HepG2 (cell line): ENCODE measurements around the gene SERPINA3. TPM values are rescaled to one million over a fixed set of nuclear protein-coding genes. Genes with fewer than 3 reads are reported as not detected.

Experiments
- ATF7-NPFF ChIP-seq: sonication (generic); formaldehyde crosslinking; IDR thresholded peaks from 2 replicates; pipeline ENCODE4 v1.8.1; 2023; ENCODE audit warnings: mild to moderate bottlenecking, low read depth, missing genetic modification reagents, moderate library complexity
- CHD4 ChIP-seq: fragments of 200-600 bp; sonication (generic); IDR thresholded peaks from 2 replicates; pipeline ENCODE4 v1.7.0; 2017; ENCODE audit warnings: mild to moderate bottlenecking, low read length, borderline replicate concordance
- FOSL2 ChIP-seq: sonication (generic); formaldehyde crosslinking; IDR thresholded peaks from 2 replicates; pipeline ENCODE4 v1.4.0; 2020; ENCODE audit warnings: missing genetic modification reagents
- FOXA1 ChIP-seq, 2 experiments: fragments of 450-650 bp in 1 of 2; sonication (generic) in 1 of 2; formaldehyde crosslinking in 1 of 2; IDR thresholded peaks; 2 replicates each; pipeline versions ENCODE4 v1.4.0 to v1.6.1; 2016 to 2020; ENCODE audit warnings: missing genetic modification reagents in 1 of 2
- FOXA3 ChIP-seq: IDR thresholded peaks from 2 replicates; pipeline ENCODE4 v1.6.1; 2016; ENCODE audit warnings: missing genetic modification reagents, missing compliant biosample characterization
- FOXJ3 ChIP-seq: sonication (generic); formaldehyde crosslinking; IDR thresholded peaks from 2 replicates; pipeline ENCODE4 v1.4.0; 2020; ENCODE audit warnings: missing genetic modification reagents, mild to moderate bottlenecking, borderline replicate concordance
- HDAC1 ChIP-seq: sonication (generic); formaldehyde crosslinking; IDR thresholded peaks from 2 replicates; pipeline ENCODE4 v1.5.1; 2020; ENCODE audit warnings: mild to moderate bottlenecking, missing genetic modification reagents
- KLF16 ChIP-seq, 2 experiments: sonication (generic) in 1 of 2; formaldehyde crosslinking in 1 of 2; IDR thresholded peaks; 2 replicates each; pipeline versions ENCODE4 v1.6.1 to v1.8.0; 2016 to 2023; ENCODE audit warnings: missing genetic modification reagents in 2 of 2, missing compliant biosample characterization in 1 of 2
- MAFF ChIP-seq: IDR thresholded peaks from 2 replicates; pipeline ENCODE4 v1.6.1; 2011; ENCODE audit warnings: low read depth, low read length, improper control_type of control experiment
- SAFB2 ChIP-seq: sonication (generic); formaldehyde crosslinking; IDR thresholded peaks from 2 replicates; pipeline ENCODE4 v1.5.1; 2020; ENCODE audit warnings: missing genetic modification reagents, low read depth, mild to moderate bottlenecking, borderline replicate concordance
- ZNF260 ChIP-seq: sonication (generic); formaldehyde crosslinking; IDR thresholded peaks from 2 replicates; pipeline ENCODE4 v1.4.0; 2020; ENCODE audit warnings: missing genetic modification reagents, low read depth, mild to moderate bottlenecking, borderline replicate concordance
- ZNF292 ChIP-seq: sonication (generic); formaldehyde crosslinking; IDR thresholded peaks from 2 replicates; pipeline ENCODE4 v1.8.1; 2022; ENCODE audit warnings: mild to moderate bottlenecking, low read depth, missing genetic modification reagents, borderline replicate concordance
- ZNF343 ChIP-seq: sonication (generic); formaldehyde crosslinking; IDR thresholded peaks from 2 replicates; pipeline ENCODE4 v1.4.0; 2020; ENCODE audit warnings: mild to moderate bottlenecking, missing genetic modification reagents
- ZNF839 ChIP-seq: sonication (generic); formaldehyde crosslinking; IDR thresholded peaks from 2 replicates; pipeline ENCODE4 v1.4.0; 2020; ENCODE audit warnings: missing genetic modification reagents, mild to moderate bottlenecking, borderline replicate concordance
- ZNF879 ChIP-seq: sonication (generic); formaldehyde crosslinking; IDR thresholded peaks from 2 replicates; pipeline ENCODE4 v1.8.1; 2023; ENCODE audit warnings: missing genetic modification reagents
- ZNF891 ChIP-seq: sonication (generic); formaldehyde crosslinking; IDR thresholded peaks from 2 replicates; pipeline ENCODE4 v1.5.0; 2020; ENCODE audit warnings: mild to moderate bottlenecking, missing genetic modification reagents
- polyA plus RNA-seq, 8 experiments: library from polyadenylated mRNA; depleted of rRNA in 3 of 8; stranded (reverse) in 7 of 8; unstranded in 1 of 8; fragments of >200 nt; fragmentation: Illumina TruSeq in 4 of 8; extraction: Trizol in 4 of 8; gene quantifications; 2 replicates each; pipeline versions ENCODE4 v1.2.1 to v1.2.3, GENCODE V29; 2011 to 2016; ENCODE audit warnings: low read depth in 4 of 8, missing spikeins in 1 of 8, mixed read lengths in 1 of 8; ENCODE audit not compliant: insufficient read depth in 1 of 8
- total RNA-seq, 5 experiments: library from RNA; depleted of rRNA; stranded (reverse); fragments of >200 nt; fragmentation: Illumina TruSeq; extraction: Trizol; gene quantifications; 2 replicates each; pipeline ENCODE4 v1.2.3, GENCODE V29; 2016; ENCODE audit warnings: low read depth in 1 of 5
- TF ChIP-seq, protein P1 (sequence below): sonication (generic); formaldehyde crosslinking; IDR thresholded peaks from 2 replicates; pipeline ENCODE4 v1.4.0; 2020; ENCODE audit warnings: missing genetic modification reagents
- TF ChIP-seq, protein P2 (sequence below): IDR thresholded peaks from 2 replicates; pipeline ENCODE4 v1.6.1; 2016; ENCODE audit warnings: missing genetic modification reagents, missing compliant biosample characterization
- TF ChIP-seq, protein P3 (sequence below): sonication (generic); formaldehyde crosslinking; IDR thresholded peaks from 2 replicates; pipeline ENCODE4 v1.9.0; 2021; ENCODE audit warnings: missing genetic modification reagents, mild to moderate bottlenecking, borderline replicate concordance
- TF ChIP-seq, protein P4 (sequence below): sonication (generic); formaldehyde crosslinking; IDR thresholded peaks from 2 replicates; pipeline ENCODE4 v1.4.0; 2020; ENCODE audit warnings: missing genetic modification reagents
- TF ChIP-seq, protein P5 (sequence below): sonication (generic); formaldehyde crosslinking; IDR thresholded peaks from 2 replicates; pipeline ENCODE4 v1.5.0; 2020; ENCODE audit warnings: missing genetic modification reagents, mild to moderate bottlenecking, borderline replicate concordance

The SERPINA3 gene
- total and polyA plus RNA-seq, 2 of the 13 experiments (the other 11 are each of a cell fraction or from before 2014, with no cell fraction given): 825 to 2,200 TPM

DNA sequence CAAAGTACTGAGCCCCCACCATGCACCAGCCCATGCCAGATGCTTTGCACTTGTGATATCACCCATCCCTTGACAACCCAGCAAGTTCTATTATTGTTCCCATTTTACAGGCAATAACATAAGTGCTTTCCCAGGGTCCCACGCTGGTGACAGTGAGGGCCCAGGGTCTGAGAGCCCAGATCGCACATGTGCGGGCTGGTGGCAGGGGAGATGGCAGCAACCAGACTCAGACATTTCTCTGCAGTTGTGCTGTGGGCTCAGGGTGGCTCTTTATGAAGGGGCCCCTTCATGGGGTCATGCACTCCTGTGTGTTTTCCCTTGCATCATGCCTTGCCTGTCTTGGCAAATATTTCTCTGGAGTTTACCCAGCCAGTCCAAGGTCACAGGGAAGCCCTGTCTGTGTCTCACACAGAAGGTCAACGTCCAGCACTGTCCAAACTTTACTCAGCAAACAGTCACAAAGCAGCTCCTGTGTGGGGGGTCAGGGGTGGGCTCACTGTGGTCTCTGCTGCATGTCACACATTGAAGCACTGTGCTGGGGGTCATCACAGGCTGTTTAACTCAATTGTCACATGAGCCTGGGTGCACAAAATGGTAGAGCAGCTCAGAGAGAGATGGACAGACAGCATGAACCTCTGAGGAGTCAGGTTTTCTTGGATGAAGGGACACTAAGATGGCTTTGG lies 18.3 kb upstream of the SERPINA3 start (continued):
- TF ChIP-seq FOXA1 (IDR thresholded peaks at IDR 0.05) (peak; percentile 91), FOXA1 (CRISPR knock-in tag; IDR thresholded peaks at IDR 0.05) (peak; percentile 99), ATF7-NPFF (CRISPR knock-in tag) (peak; percentile 82), CHD4 (peak; percentile 56; the same call in 1 of the 2 replicates), ZNF292 (CRISPR knock-in tag) (peak; percentile 100), ZNF343 (CRISPR knock-in tag) (no peak; the same call in 1 of the 2 replicates), FOXJ3 (CRISPR knock-in tag) (peak; percentile 100), FOSL2 (CRISPR knock-in tag) (peak; percentile 97), ZNF260 (CRISPR knock-in tag) (no peak), ZNF891 (CRISPR knock-in tag) (peak; percentile 71; the same call in 1 of the 2 replicates), FOXA3 (CRISPR knock-in tag) (peak; percentile 99), HDAC1 (CRISPR knock-in tag) (peak; percentile 100), SAFB2 (CRISPR knock-in tag) (no peak), ZNF879 (no peak), MAFF (peak; percentile 58), ZNF839 (CRISPR knock-in tag) (peak; percentile 28; the same call in 1 of the 2 replicates), KLF16 (CRISPR knock-in tag; IDR thresholded peaks at IDR 0.05) (peak in 1 of 2 experiments; percentile 98; a peak in 2 of 4 replicates)
- TF ChIP-seq, protein P1, sequence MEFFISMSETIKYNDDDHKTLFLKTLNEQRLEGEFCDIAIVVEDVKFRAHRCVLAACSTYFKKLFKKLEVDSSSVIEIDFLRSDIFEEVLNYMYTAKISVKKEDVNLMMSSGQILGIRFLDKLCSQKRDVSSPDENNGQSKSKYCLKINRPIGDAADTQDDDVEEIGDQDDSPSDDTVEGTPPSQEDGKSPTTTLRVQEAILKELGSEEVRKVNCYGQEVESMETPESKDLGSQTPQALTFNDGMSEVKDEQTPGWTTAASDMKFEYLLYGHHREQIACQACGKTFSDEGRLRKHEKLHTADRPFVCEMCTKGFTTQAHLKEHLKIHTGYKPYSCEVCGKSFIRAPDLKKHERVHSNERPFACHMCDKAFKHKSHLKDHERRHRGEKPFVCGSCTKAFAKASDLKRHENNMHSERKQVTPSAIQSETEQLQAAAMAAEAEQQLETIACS (CRISPR knock-in tag): no peak
- TF ChIP-seq, protein P2, sequence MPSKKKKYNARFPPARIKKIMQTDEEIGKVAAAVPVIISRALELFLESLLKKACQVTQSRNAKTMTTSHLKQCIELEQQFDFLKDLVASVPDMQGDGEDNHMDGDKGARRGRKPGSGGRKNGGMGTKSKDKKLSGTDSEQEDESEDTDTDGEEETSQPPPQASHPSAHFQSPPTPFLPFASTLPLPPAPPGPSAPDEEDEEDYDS (CRISPR knock-in tag): peak; percentile 57; the same call in 1 of the 2 replicates
- TF ChIP-seq, protein P3, sequence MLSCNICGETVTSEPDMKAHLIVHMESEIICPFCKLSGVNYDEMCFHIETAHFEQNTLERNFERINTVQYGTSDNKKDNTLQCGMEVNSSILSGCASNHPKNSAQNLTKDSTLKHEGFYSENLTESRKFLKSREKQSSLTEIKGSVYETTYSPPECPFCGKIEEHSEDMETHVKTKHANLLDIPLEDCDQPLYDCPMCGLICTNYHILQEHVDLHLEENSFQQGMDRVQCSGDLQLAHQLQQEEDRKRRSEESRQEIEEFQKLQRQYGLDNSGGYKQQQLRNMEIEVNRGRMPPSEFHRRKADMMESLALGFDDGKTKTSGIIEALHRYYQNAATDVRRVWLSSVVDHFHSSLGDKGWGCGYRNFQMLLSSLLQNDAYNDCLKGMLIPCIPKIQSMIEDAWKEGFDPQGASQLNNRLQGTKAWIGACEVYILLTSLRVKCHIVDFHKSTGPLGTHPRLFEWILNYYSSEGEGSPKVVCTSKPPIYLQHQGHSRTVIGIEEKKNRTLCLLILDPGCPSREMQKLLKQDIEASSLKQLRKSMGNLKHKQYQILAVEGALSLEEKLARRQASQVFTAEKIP (CRISPR knock-in tag): no peak
- TF ChIP-seq, protein P4, sequence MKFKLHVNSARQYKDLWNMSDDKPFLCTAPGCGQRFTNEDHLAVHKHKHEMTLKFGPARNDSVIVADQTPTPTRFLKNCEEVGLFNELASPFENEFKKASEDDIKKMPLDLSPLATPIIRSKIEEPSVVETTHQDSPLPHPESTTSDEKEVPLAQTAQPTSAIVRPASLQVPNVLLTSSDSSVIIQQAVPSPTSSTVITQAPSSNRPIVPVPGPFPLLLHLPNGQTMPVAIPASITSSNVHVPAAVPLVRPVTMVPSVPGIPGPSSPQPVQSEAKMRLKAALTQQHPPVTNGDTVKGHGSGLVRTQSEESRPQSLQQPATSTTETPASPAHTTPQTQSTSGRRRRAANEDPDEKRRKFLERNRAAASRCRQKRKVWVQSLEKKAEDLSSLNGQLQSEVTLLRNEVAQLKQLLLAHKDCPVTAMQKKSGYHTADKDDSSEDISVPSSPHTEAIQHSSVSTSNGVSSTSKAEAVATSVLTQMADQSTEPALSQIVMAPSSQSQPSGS: peak; percentile 98
- TF ChIP-seq, protein P5, sequence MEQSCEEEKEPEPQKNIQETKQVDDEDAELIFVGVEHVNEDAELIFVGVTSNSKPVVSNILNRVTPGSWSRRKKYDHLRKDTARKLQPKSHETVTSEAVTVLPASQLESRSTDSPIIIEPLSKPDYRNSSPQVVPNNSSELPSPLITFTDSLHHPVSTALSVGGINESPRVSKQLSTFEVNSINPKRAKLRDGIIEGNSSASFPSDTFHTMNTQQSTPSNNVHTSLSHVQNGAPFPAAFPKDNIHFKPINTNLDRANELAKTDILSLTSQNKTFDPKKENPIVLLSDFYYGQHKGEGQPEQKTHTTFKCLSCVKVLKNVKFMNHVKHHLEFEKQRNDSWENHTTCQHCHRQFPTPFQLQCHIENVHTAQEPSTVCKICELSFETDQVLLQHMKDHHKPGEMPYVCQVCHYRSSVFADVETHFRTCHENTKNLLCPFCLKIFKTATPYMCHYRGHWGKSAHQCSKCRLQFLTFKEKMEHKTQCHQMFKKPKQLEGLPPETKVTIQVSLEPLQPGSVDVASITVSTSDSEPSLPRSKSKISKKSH (CRISPR knock-in tag): no peak
